CD4-positive, CD25-positive, alpha-beta regulatory T cell (primary cell): ENCODE results near the gene FAM124A. TPM values are rescaled to one million over a fixed set of nuclear protein-coding genes. Genes with fewer than 3 reads are reported as not detected.

Source experiments
- ATAC-seq, 2 donors: fragments of 150-1000 bp; cut with Tn5 transposase; one replicate each; pipeline ENCODE4 v1.10.0; 2021; ENCODE audit warnings: low read depth in 2 of 2, moderate number of reproducible peaks in 2 of 2, moderate library complexity in 1 of 2
- DNase-seq, 3 donors: peaks; one replicate each; pipeline versions ENCODE4 v3.0.0 to v3.0.0-alpha.2; 2012 to 2022; ENCODE audit warnings: mixed read lengths in 1 of 3
- H3K27ac ChIP-seq: one replicate; pipeline ENCODE4 v1.7.0; 2013; ENCODE audit warnings: mild to moderate bottlenecking, low read length; ENCODE audit not compliant: insufficient read depth, poor library complexity, severe bottlenecking
- H3K27me3 ChIP-seq: one replicate; pipeline ENCODE4 v1.7.0; 2013; ENCODE audit warnings: low read length; ENCODE audit not compliant: control insufficient read depth, insufficient read depth
- H3K36me3 ChIP-seq: one replicate; pipeline ENCODE4 v1.7.0; 2013; ENCODE audit warnings: mild to moderate bottlenecking, low read length, moderate library complexity; ENCODE audit not compliant: control insufficient read depth, insufficient read depth
- H3K4me1 ChIP-seq: 2 replicates; pipeline ENCODE4 v1.7.0; 2013; ENCODE audit warnings: mild to moderate bottlenecking, low read length; ENCODE audit not compliant: insufficient read depth, control insufficient read depth, poor library complexity, severe bottlenecking
- H3K4me3 ChIP-seq: one replicate; pipeline ENCODE4 v1.7.0; 2013; ENCODE audit warnings: low read depth, mild to moderate bottlenecking, low read length, moderate library complexity
- H3K9me3 ChIP-seq, 2 experiments: 1 replicate in 1 of 2; 2 replicates in 1 of 2; pipeline ENCODE4 v1.7.0; 2013; ENCODE audit warnings: low read length in 2 of 2, mild to moderate bottlenecking in 1 of 2, moderate library complexity in 1 of 2; ENCODE audit not compliant: control insufficient read depth in 2 of 2
- H3K27ac Mint-ChIP-seq, 3 donors: one replicate each; pipeline ENCODE4 v1.8.0; 2020 to 2022; ENCODE audit warnings: mild to moderate bottlenecking in 3 of 3, mixed read lengths in 3 of 3, moderate library complexity in 2 of 3
- H3K27me3 Mint-ChIP-seq: one replicate; pipeline ENCODE4 v1.8.0; 2022; ENCODE audit warnings: mild to moderate bottlenecking, mixed read lengths
- H3K36me3 Mint-ChIP-seq: one replicate; pipeline ENCODE4 v1.8.0; 2020; ENCODE audit warnings: mixed read lengths
- H3K4me1 Mint-ChIP-seq, 4 donors: one replicate each; pipeline ENCODE4 v1.8.0; 2020 to 2022; ENCODE audit warnings: mixed read lengths in 4 of 4, mild to moderate bottlenecking in 1 of 4
- H3K4me3 Mint-ChIP-seq, 4 donors: one replicate each; pipeline ENCODE4 v1.8.0; 2020 to 2022; ENCODE audit warnings: mild to moderate bottlenecking in 4 of 4, mixed read lengths in 4 of 4, moderate library complexity in 3 of 4
- H3K9me3 Mint-ChIP-seq, 7 donors: one replicate each; pipeline ENCODE4 v1.8.0; 2020 to 2022; ENCODE audit warnings: mixed read lengths in 7 of 7, mild to moderate bottlenecking in 3 of 7, moderate library complexity in 2 of 7
- polyA plus RNA-seq, 4 donors: library from polyadenylated mRNA; unstranded; fragments of 300-500 nt; fragmentation: Illumina TruSeq; gene quantifications; one replicate each; pipeline ENCODE4 v1.2.3, GENCODE V29; 2021
- total RNA-seq: library from RNA; stranded (reverse); gene quantifications from one replicate; pipeline ENCODE4 v1.2.3, GENCODE V29; 2022

The FAM124A gene
- total and polyA plus RNA-seq, 5 donors from 2014 or later, result not detected

GRCh38 chr13:51221674-51222036 is 543 bp upstream of the FAM124A start:
- Histone ChIP-seq H3K4me1 (peaks cover 11% of the 10 kb centered on the region), H3K9me3 (no peaks in the 10 kb centered on the region), H3K36me3 (no peaks in the 10 kb centered on the region), H3K27ac (no peak overlapping the region), H3K27me3 (peaks cover 37% of the 10 kb centered on the region), H3K4me3 (peak overlapping the region; percentile 13)
- Mint-ChIP-seq H3K36me3 (no peaks in the 10 kb centered on the region), H3K4me1 (peaks cover 0 to 7% (median 0%) of the 10 kb centered on the region in 4 donors), H3K27me3 (peaks cover 69% of the 10 kb centered on the region), H3K27ac (no peak overlapping the region), H3K9me3 (peaks cover 0 to under 1% (median 0%) of the 10 kb centered on the region in 7 donors), H3K4me3 (peak overlapping the region; percentile 18 to 77 (median 66))
- no peak for DNase-seq
- no peak for ATAC-seq

GRCh38 chr13:51222686-51223559 is 725 bp downstream of the FAM124A start:
- Histone ChIP-seq H3K4me1 (peaks cover 11% of the 10 kb centered on the region), H3K36me3 (no peaks in the 10 kb centered on the region), H3K27ac (no peak overlapping the region), H3K27me3 (peaks cover 44% of the 10 kb centered on the region), H3K9me3 (no peaks in the 10 kb centered on the region), H3K4me3 (no peak overlapping the region)
- Mint-ChIP-seq H3K36me3 (no peaks in the 10 kb centered on the region), H3K4me3 (peak overlapping the region in 3 of 4 donors; percentile 58 to 84 (median 72)), H3K27ac (no peak overlapping the region), H3K9me3 (no peaks in the 10 kb centered on the region), H3K27me3 (peaks cover 71% of the 10 kb centered on the region), H3K4me1 (peaks cover 0 to 7% (median 0%) of the 10 kb centered on the region in 4 donors)
- ATAC-seq (no peak), DNase-seq (peak in 1 of 3 donors; percentile 19)

- H3K36me3 ChIP-seq, result no peaks in the 10 kb centered on the region
- Mint-ChIP-seq H3K36me3 (no peaks in the 10 kb centered on the region), H3K4me3 (peak overlapping the region in 3 of 4 donors; percentile 14 to 84 (median 51)), H3K27ac (no peak overlapping the region), H3K27me3 (peaks cover 71% of the 10 kb centered on the region), H3K9me3 (no peaks in the 10 kb centered on the region), H3K4me1 (peaks cover 0 to 7% (median 0%) of the 10 kb centered on the region in 4 donors)
- H3K4me1 ChIP-seq, result peaks cover 11% of the 10 kb centered on the region
- H3K9me3 ChIP-seq, result no peaks in the 10 kb centered on the region
- ATAC-seq (no peak), DNase-seq (no peak)
- H3K27me3 ChIP-seq, result peaks cover 46% of the 10 kb centered on the region
- no peak overlapping the region for H3K27ac ChIP-seq
- H3K4me3 ChIP-seq, result no peak overlapping the region
These were observed 1.5 kb downstream of the FAM124A start for GRCh38 chr13:51223560-51224270.

- Mint-ChIP-seq H3K4me3 (no peak overlapping the region), H3K36me3 (no peaks in the 10 kb centered on the region), H3K9me3 (peaks cover 0 to 2% (median 0%) of the 10 kb centered on the region in 7 donors), H3K4me1 (peaks cover 0 to 7% (median 0%) of the 10 kb centered on the region in 4 donors), H3K27ac (no peak overlapping the region), H3K27me3 (peaks cover 64% of the 10 kb centered on the region)
- no peaks in the 10 kb centered on the region for H3K9me3 ChIP-seq
- H3K4me1 ChIP-seq, result peaks cover 11% of the 10 kb centered on the region
- peaks cover 50% of the 10 kb centered on the region for H3K27me3 ChIP-seq
- H3K27ac ChIP-seq, result no peak overlapping the region
- DNase-seq, result no peak
- H3K4me3 ChIP-seq, result no peak overlapping the region
- no peak for ATAC-seq
- no peaks in the 10 kb centered on the region for H3K36me3 ChIP-seq
These were observed 2.8 kb downstream of the FAM124A start for GRCh38 chr13:51225029-51225428.

- ATAC-seq (no peak), DNase-seq (no peak)
- H3K4me1 Mint-ChIP-seq, result peaks cover 0 to 3% (median 0%) of the 10 kb centered on the region in 4 donors
- no peak overlapping the region for H3K27ac ChIP-seq
- no peaks in the 10 kb centered on the region for H3K36me3 Mint-ChIP-seq
- H3K27ac Mint-ChIP-seq, result no peak overlapping the region
- H3K27me3 ChIP-seq, result peaks cover 53% of the 10 kb centered on the region
- no peak overlapping the region for H3K4me3 Mint-ChIP-seq
- peaks cover 64% of the 10 kb centered on the region for H3K27me3 Mint-ChIP-seq
- H3K4me3 ChIP-seq, result no peak overlapping the region
- no peaks in the 10 kb centered on the region for H3K36me3 ChIP-seq
- H3K9me3 ChIP-seq, result no peaks in the 10 kb centered on the region
- H3K9me3 Mint-ChIP-seq, result peaks cover 0 to 2% (median 0%) of the 10 kb centered on the region in 7 donors
- peaks cover 6% of the 10 kb centered on the region for H3K4me1 ChIP-seq
These were observed 5.2 kb downstream of the FAM124A start for GRCh38 chr13:51227404-51227803.

GRCh38 chr13:51229101-51229719 is 7.0 kb downstream of the FAM124A start:
- H3K36me3 Mint-ChIP-seq, result no peaks in the 10 kb centered on the region
- H3K27ac Mint-ChIP-seq, result no peak overlapping the region
- DNase-seq (no peak), ATAC-seq (no peak)
- Histone ChIP-seq H3K4me3 (no peak overlapping the region), H3K27me3 (peaks cover 46% of the 10 kb centered on the region), H3K9me3 (no peaks in the 10 kb centered on the region), H3K36me3 (no peaks in the 10 kb centered on the region), H3K4me1 (no peaks in the 10 kb centered on the region), H3K27ac (no peak overlapping the region)
- H3K27me3 Mint-ChIP-seq, result peaks cover 57% of the 10 kb centered on the region
- H3K4me3 Mint-ChIP-seq, result no peak overlapping the region
- H3K4me1 Mint-ChIP-seq, result no peaks in the 10 kb centered on the region
- peaks cover 0 to 2% (median 0%) of the 10 kb centered on the region in 7 donors for H3K9me3 Mint-ChIP-seq

GRCh38 chr13:51229731-51230130 is 7.5 kb downstream of the FAM124A start:
- Histone ChIP-seq H3K4me3 (no peak overlapping the region), H3K27ac (no peak overlapping the region), H3K27me3 (peaks cover 45% of the 10 kb centered on the region), H3K4me1 (no peaks in the 10 kb centered on the region), H3K36me3 (no peaks in the 10 kb centered on the region), H3K9me3 (no peaks in the 10 kb centered on the region)
- Mint-ChIP-seq H3K4me3 (no peak overlapping the region), H3K27ac (no peak overlapping the region), H3K27me3 (peaks cover 53% of the 10 kb centered on the region), H3K9me3 (peaks cover 0 to 2% (median 0%) of the 10 kb centered on the region in 7 donors), H3K36me3 (no peaks in the 10 kb centered on the region), H3K4me1 (no peaks in the 10 kb centered on the region)
- DNase-seq (no peak), ATAC-seq (no peak)
